ENCODE results near the gene FBXO38.

Gene FBXO38

GRCh38 chr5:148477429-148477828 is 93.7 kb downstream of the FBXO38 start:
- no peak for FAIRE-seq

- no peak for FAIRE-seq
Measured at GRCh38 chr5:148482196-148482595, 98.4 kb downstream of the FBXO38 start.

DNA sequence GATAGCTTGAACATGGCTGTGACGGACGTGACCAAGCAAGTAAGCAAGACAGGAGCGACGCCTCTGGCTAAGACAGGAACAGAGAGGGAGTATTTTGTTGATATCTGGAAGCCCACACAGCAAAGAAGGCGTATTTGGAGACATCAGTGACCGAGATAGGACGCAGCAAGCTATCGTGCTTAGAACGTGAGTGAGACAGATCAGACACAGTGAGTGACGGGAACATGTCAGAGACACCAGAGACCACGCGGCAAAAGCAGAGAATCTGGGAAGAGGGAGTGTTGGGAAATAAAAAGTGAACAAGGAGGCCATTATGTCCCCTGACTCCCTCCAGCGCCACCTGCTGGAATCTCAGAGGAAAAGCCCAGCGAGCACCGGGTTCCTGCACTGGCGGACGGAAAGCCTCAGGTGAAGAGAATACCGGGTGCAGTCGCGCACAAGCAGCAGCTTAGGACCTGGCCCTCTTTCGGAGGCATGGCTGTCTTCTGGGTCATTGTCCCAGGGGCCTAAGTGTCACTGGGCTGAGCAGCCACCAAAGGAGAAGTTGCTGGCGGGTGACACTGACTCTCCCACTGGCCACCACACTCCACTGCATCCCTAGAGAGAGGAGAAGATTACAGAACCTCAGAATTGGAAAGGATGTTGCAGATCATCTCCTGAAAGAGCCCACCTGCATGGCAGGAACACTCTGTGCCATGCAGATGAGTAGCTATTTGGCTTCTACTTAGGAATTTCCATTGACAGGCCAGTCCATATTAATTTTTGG is 99.1 kb downstream of the FBXO38 start:
- no peak for FAIRE-seq

- no peak for FAIRE-seq
Measured at GRCh38 chr5:148483750-148484149, 100.0 kb downstream of the FBXO38 start.

DNA sequence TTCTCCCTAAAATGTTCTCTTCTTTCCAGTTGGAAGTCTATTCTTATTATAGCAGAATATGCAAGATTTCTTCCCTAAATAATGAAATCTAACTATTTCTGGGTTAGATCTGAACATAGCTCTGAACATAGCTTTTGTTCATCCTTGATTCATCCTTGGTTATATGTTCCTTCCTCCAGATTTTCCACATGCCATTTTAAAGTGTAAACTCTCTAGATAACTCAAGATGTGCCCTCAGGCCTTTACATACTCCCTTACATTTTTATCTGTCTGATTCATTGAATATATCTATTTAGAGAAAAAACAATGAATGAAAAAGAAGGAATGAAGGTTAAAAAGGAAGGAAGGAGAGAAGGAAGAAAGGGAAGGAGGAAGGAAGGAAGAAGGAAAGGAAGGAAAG is 100.9 kb downstream of the FBXO38 start:
- FAIRE-seq: no peak

- FAIRE-seq: no peak
Measured at GRCh38 chr5:148486456-148486855, 102.7 kb downstream of the FBXO38 start.

DNA sequence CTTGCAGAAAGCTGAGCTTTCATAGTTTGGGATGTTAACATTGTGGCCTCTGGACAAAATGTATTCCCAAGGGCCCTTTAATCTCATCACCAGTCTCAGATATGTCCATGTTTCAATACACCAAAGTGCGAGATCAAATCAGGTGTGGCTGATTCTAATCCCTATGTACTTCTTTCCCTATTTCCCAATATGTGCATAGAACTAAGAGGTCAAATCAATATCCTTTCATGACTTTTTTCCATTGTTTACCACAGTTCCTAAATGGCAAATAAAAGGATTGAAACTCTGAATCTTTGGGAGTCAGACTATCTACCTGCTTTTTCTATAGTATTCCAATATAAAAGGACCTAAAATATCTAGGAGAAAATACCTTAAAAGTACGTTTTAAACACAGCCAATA is 105.0 kb downstream of the FBXO38 start:
- FAIRE-seq: no peak

- FAIRE-seq: no peak
Measured at GRCh38 chr5:148491015-148491792, 107.4 kb downstream of the FBXO38 start.

- no peak for FAIRE-seq
Measured at GRCh38 chr5:148491793-148492184, 108.0 kb downstream of the FBXO38 start.

DNA sequence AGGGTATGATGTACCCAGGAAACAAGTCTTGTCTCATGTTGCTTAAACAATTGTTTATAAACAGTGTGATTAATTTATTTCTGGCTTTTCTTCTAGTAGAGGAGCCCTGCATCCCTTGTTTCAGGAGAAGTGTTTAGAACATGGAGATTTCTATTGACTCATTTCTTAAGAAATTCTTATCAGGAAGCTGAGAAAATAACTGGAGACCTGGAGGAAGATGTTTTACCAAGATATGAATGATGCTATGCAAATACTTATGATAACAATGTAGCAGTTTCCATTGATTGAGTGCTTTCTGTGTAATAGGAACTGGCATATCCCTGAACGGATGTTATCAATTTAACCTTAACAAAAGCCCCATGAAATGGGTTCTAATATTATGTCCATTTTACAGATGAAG is 108.6 kb downstream of the FBXO38 start:
- no peak for FAIRE-seq
